ENCODE measurements around the gene TRRAP. TPM values are rescaled to one million over a fixed set of nuclear protein-coding genes. Genes with fewer than 3 reads are reported as not detected.
"Not testable (repeated sequence)": the region's sequence is repeated elsewhere in the genome, so short reads cannot be mapped to it uniquely, and the experiment has no call there.

Gene TRRAP
- total RNA-seq, 1 donor from 2014 or later: 13.5 TPM

- DNase-seq (ENCODE audit: low read depth in 2 of 2): no peak
Observed at GRCh38 chr7:98866351-98866750, 12.0 kb upstream of the TRRAP start.

DNA sequence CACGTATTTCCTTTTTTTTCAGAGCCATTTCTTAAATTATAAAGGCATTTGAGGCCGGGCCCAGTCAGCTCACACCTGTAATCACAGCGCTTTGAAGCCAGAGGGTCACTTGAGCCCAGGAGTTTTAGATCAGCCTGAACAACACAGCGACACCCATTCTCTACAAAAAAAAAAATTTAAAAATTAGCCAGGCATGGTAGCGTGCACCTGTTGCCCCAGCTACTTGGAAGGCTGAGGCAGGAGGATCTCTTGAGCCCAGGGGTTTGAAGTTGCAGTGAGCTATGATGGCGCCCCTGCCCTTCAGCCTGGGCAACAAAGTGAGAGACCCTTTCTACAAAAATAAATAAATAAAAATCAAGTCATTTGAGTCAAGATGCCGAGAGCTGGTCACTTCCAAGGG is 11.6 kb upstream of the TRRAP start:
- no peak for DNase-seq (ENCODE audit: low read depth in 2 of 2)

- no peak for DNase-seq (ENCODE audit: low read depth in 2 of 2)
Observed at GRCh38 chr7:98868450-98868849, 9.9 kb upstream of the TRRAP start.

DNA sequence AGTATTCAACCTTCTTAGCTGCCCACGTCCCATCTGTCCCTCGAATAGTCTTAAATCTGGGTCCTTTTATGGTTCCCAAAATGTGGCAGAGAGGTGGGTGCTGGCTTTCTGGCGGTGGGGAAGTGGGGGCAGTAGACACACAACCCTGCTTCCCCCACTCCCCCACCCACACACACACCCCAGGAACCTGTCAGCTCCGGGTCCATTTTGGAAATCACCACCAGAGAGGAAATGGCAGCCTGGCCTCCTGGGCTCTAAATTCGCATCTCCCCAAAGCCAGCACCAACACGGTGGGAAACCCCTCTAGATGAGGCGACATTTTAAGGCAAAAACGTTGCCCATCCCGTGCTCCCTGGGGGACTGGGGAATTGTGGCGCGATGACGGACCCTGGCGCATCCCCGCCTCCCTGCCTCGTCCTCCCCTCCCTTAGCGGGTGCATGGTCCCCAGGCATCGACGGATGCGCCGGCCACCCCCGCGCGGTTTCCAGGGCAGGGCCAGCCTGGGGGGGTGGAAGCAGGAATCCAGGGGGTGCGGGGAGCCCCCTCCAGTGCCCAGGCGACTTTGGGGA is 9.2 kb upstream of the TRRAP start:
- no peak for DNase-seq (ENCODE audit: low read depth in 2 of 2)

DNA sequence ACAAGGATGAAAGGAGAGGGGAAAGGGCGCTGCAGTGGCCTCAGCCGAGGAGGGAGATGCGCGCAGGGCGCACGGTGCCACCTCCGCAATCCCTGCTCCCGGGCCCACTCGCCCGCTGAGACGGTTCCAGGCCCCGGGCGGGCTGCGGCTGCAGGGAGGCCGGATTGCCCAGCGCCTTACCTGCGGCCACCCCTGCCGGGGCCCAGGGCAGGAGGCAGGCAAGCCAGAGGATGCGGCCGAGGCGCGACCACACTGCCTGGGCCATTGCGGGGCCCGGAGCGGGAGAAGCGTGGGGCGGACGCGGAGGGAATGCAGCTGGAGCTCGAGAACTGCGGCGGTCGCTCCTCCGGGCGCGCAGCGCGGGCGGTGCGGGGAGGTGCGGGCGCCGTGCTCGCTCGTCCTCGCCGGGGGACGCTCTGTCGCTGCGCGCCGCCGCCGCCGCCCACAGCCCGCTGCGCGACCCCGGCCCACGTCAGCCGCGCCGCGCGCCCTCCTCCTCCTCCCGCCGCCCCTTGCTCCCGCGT is 8.7 kb upstream of the TRRAP start, which contains the start of gene TMEM130:
TSS of gene TMEM130 (minus strand) at position 418 of the 524 bp plus-strand sequence. CDS start at position 265, 153 bp downstream.
- DNase-seq (ENCODE audit: low read depth in 2 of 2): no peak

DNA sequence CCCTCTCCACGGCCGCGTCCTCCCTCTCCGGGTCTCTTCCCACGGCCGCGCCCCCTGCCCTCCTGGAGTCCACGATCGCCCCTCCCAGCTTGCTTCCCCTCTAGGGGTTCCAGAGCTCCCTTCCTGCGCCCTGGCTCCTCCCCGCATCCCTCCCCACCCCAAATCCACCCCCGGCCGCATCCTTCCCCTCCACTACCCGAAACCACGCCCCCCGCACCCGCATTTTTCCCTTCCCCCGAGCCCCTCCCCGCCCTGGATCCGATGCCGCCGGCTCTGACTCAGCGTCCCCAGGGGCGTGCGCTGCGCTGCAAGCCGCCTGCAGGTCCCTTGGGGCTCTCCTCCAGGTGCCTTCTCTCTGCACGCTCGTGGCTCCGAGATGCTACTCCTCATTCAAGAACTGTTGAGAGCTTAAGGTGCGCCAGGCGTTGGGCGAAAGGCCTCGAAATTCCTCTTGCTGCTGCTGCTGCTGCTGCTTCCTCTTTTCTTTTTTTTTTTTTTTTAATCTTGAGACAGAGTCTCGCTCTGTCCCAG is 8.1 kb upstream of the TRRAP start:
- no peak for DNase-seq (ENCODE audit: low read depth in 2 of 2)

DNA sequence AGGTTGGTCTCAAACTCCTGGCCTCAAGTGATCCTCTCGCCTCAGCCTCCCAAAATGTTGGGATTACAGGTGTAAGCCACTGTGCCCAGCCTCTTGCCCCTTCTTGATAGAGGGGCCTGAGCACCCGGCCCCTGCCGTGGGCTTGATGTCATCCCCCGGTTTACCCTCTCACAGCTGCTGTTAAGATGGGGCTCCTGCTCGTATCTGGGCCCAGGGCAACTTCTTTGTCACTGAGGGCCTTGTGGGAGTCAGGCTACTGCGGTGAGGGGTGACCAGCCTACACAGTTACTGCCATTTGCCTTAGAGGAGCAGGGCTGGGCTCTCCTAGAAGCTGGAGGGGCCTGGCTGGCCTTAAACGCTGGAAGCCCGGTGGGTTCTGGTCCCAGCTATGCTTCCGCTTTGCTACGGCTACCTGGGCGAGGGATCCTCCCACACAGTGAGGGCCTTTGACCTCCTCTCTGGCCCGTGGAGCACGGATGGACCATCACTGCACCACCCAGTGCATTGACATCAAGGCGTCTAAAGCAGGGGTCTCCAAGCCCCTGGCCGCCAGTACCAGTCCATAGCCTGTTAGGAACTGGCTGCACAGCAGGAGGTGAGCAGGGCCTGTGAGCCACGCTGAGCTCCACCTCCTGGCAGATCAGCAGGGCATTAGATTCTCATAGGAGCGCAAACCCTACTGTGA is 7.4 kb upstream of the TRRAP start:
- no peak for DNase-seq (ENCODE audit: low read depth in 2 of 2)

GRCh38 chr7:98872328-98872924 is 5.9 kb upstream of the TRRAP start:
- peak in 1 of 2 donors; percentile 56 for DNase-seq (ENCODE audit: low read depth in 2 of 2)

GRCh38 chr7:98873610-98874009 is 4.7 kb upstream of the TRRAP start:
- not testable (repeated sequence) for DNase-seq (ENCODE audit: low read depth in 2 of 2)

DNA sequence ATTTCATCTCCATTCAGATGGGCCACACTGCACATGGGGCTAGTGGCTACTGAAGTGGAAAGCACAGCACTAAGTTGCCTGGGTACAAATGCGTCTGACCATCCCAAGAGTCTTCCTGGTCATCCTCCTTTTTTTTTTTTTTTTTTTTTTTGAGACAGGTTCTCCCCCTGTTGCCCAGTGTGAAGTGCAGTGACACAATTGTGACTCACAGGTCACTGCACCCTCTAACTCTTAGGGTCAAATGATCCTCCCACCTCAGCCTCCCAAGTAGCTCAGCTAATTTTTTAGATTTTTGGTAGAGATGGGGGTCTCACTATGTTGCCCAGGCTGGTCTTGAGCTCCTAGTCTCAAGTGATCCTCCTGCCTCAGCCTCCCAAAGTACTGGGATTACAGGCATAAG is 3.4 kb upstream of the TRRAP start:
- no peak for DNase-seq (ENCODE audit: low read depth in 2 of 2)

- DNase-seq (ENCODE audit: low read depth in 2 of 2): no peak
Observed at GRCh38 chr7:98875501-98875900, 2.8 kb upstream of the TRRAP start.

GRCh38 chr7:98877146-98877545 is 1.2 kb upstream of the TRRAP start:
- DNase-seq (ENCODE audit: low read depth in 2 of 2): no peak

- no peak for DNase-seq (ENCODE audit: low read depth in 2 of 2)
Observed at GRCh38 chr7:98877692-98878364, 504 bp upstream of the TRRAP start.

GRCh38 chr7:98879198-98879978 is 1.1 kb downstream of the TRRAP start:
- peak; percentile 23 to 47 for DNase-seq (ENCODE audit: low read depth in 2 of 2)

DNA sequence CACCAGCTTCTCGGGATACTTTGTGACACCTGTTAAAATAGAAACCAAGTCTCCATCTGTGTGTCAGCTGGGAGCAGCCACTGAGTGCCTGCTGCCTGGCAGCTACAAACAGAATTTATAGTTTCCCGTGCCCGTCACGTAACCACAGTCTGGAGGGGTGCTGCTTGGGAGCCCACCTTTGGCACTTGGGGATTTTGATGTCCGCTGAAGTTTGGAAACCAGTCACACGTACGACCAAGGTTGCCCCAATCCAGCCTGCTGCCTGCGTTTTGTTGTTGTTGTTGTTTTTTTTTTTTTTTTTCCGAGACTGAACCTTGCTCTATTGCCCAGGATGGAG is 1.6 kb downstream of the TRRAP start:
- DNase-seq (ENCODE audit: low read depth in 2 of 2): no peak

GRCh38 chr7:98880485-98880884 is 2.2 kb downstream of the TRRAP start:
- no peak for DNase-seq (ENCODE audit: low read depth in 2 of 2)

DNA sequence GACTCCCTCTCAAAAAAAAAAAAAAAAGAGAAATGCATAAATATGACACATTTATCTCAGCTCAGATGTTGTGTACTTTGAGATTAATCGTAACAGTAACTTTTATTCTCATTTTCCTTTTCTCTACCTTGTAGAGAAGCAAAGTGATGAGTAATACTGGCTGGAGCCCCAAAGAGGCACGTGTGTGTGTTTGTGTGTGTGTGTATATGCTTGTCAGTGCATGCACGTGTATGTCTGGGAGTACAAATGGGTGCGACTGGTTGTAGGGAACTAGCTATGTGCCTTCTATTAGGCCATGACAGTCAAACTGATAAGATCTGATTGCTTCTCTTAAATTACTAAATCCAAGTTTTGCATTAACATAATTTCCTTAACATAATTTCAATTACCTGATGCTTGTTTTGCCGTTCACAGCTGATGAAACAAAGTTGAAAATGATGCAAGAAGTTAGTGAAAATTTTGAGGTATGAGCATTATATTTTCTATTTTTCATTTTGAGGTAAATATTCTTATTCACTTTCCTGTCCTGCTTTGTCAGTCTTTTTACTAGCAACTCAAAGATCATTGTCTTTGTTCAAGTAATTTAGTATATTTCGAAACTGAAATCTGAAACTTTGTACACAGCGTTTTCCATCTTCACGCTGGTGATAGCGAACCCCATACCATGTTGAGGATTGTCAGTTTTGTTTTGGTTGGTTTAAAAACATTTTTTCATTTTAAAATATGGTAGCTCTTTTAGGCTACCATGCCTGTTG is 3.4 kb downstream of the TRRAP start:
- no peak for DNase-seq (ENCODE audit: low read depth in 2 of 2)

DNA sequence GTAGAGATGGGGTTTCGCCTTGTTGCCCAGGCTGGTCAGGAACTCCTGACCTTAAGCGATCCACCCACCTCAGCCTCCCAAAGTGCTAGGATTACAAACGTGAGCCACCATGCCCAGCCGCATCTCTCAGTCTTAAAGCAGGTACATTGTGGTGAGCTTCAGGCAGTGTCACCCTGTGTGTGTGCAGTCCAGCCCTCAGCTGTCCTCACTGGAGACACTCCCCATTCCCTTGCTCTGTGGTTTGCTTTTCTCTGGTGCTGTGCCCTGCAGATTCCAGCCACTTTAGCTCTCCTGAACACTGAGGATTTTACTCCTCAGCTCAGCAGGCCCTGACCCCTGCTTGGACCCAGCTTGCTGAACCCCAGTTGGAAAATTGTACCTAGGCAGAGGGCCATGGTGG is 6.1 kb downstream of the TRRAP start:
- no peak for DNase-seq (ENCODE audit: low read depth in 2 of 2)

DNA sequence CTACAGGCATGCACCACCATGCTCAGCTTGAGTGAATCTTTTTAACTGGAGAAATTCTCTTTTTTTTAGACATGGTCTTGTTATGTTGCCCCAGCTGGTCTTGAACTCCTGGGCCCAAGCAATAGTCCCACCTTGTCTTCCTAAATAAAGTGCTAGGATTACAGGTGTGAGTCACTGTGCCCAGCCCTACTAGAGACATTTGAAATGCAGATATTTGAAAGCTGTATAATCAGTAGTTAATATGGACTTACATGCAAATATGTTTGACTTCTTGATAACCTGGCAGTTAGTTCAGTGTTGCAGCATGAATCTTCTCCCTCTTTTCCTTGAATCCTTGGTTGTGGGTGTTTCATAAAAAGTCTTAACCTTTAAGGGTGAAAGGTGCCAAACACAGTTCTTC is 8.7 kb downstream of the TRRAP start:
- no peak for DNase-seq (ENCODE audit: low read depth in 2 of 2)

DNA sequence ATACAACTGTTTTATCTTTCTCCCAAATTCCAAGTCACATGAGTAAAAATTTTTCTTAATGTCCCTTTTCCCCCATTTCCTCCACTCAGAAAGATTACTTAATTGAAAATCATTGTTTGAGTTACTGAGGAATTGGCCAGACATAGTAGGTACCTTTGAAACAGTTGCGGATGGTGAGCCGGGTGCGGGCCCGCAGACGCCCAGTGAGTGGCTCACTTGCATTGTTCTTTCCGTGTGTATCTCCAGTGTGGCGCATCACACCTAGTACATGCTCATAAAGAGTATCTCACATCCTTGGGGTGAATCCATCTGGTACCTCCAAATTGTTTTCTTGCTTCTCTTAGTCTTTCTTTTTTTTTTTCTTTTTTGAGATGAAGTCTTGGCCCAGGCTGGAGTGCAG is 14.3 kb downstream of the TRRAP start:
- DNase-seq (ENCODE audit: low read depth in 2 of 2): no peak

DNA sequence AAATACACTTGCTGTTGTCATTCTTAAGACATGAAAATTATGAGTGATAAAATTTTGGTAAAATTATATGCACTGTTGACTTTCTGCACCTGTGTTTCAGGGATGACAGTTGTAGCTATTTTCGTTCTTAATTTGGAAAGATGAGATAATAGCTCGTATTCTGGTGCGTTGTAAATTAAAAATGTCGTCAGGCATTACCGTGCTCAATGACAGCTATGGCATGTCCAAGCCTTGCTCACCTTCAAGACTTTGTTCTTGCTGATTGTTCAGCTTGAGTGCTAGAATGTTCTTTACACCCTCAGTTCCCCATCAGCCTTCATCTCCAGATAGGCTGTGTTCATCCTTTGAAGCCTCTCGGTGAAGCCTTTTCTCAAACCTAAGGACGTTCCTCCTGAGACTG is 21.5 kb downstream of the TRRAP start:
- no peak for DNase-seq (ENCODE audit: low read depth in 2 of 2)
